Sciatic nerve (tissue), 2 donors: ENCODE measurements around the gene EFCAB8. TPM values are rescaled to one million over a fixed set of nuclear protein-coding genes. Genes with fewer than 3 reads are reported as not detected.

ENCODE experiments used
- ATAC-seq: fragments of 200-7000 bp; cut with Tn5 transposase; one replicate; pipeline ENCODE4 v1.9.1; 2020; ENCODE audit warnings: mild to moderate bottlenecking, moderate library complexity
- DNase-seq: peaks from one replicate; pipeline ENCODE4 v3.0.0-alpha.2; 2020; ENCODE audit warnings: low spot score
- intact Hi-C: fragments of 100-400 bp; cut with DNase I; formaldehyde crosslinking; loops from one replicate; pipeline ENCODE4 v1.14.2; 2022
- total RNA-seq: library from RNA; stranded (reverse); fragmentation: NEBNext Ultra II Directional; extraction: Animal tissue kit (Norgen Biotek cat#: 25700); gene quantifications from one replicate; pipeline ENCODE4 v1.2.1, GENCODE V29; 2021
- donor health status: DM: no; HTN: no; CAD: no.
- donor health status: DM: no; HTN: no; CAD: no.

Gene EFCAB8
- total RNA-seq, 1 donor from 2014 or later, result 1.1 TPM

- ATAC-seq, result no peak
- no peak for DNase-seq
- intact Hi-C loops, result no loop called here
Measured at GRCh38 chr20:32991383-32991782, 132.7 kb downstream of the EFCAB8 start.

DNA sequence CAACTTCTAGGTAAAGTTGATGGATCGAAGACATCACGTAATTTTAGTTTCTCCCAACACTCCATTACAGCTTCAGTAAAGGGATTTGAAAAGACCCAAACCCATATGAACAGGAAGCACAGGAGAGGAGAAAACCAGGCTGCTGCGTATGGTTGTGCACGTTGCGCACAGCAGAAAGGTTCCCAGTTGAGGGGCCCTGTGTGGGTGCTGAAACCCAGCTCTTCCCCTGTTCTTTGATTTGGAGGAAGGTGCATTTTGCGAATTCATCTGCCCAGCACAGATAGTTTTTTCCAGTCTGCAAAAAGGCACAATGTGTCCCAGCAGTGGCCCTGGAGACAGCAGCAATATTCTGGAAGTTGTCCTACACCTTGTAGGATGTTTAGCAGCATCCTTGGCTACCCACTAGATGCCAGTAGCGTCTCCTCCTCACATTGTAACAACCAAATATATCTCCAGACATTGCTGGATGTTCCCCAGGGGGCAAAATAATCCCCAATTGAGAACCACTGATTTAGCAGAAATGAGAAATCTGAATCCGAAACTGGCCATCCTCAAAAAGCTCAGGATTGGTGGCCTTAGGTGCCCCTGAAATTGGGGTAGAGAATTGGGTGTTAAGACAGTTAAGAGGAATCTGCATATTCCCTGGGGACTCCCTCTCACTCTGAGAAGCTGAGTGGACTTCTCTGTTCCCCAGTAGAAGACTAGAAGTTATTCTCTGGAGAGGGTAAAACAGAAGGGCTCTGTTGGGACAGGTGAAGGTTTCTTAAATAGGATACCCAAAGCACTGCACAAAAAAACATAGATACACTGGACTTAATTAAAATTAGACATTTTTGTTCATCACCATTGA lies 133.3 kb downstream of the EFCAB8 start:
- ATAC-seq (no peak), DNase-seq (no peak)

GRCh38 chr20:32993496-32994050 lies 134.8 kb downstream of the EFCAB8 start:
- ATAC-seq, result no peak
- DNase-seq, result no peak
- intact Hi-C loops, result no loop called here

More for the DNA sequence above, 133.3 kb downstream of the EFCAB8 start:
- intact Hi-C loops, result no loop called here

GRCh38 chr20:32995802-32996201 lies 137.1 kb downstream of the EFCAB8 start:
- DNase-seq (no peak), ATAC-seq (no peak)
- intact Hi-C loops, result no loop called here

- intact Hi-C loops, result no loop called here
- no peak for ATAC-seq
- DNase-seq, result no peak
Measured at GRCh38 chr20:32997431-32997830, 138.7 kb downstream of the EFCAB8 start.

GRCh38 chr20:32999603-33000250 lies 141.0 kb downstream of the EFCAB8 start:
- DNase-seq, result no peak
- intact Hi-C loops, result no loop called here
- ATAC-seq, result peak; percentile 20

DNA sequence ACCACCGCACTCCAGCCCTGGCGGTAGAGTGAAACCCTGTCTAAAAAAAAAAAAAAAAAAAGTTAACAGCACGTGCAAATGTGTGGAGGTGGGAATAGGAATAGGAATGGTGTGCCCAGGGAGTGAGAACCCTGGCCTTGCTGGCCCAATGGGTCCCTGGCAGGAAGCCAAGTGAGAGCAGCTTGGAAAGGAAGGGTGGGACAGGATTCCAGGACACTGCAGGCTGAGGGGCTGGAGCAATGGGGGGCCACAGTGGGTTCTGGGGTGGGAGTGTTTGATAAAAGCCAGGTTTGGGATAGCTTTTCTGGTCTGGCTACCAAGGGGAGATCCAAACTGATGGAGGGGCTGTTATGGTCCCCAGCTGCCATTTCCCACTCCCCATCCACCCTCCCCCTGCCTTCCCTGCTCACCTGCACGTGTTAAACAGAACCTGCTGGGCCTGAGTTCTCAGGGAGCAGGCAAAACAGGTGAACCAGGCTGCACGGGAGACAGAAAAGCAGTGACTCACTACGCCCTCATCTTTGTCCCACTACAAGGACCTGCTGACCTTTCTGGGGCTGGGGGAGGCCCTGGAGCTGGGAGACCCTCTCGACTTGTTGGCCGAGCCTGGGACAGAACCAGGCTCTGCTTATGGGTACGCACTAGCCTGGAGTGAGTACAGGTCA lies 142.2 kb downstream of the EFCAB8 start:
- intact Hi-C loops, result no loop called here
- DNase-seq (no peak), ATAC-seq (no peak)

DNA sequence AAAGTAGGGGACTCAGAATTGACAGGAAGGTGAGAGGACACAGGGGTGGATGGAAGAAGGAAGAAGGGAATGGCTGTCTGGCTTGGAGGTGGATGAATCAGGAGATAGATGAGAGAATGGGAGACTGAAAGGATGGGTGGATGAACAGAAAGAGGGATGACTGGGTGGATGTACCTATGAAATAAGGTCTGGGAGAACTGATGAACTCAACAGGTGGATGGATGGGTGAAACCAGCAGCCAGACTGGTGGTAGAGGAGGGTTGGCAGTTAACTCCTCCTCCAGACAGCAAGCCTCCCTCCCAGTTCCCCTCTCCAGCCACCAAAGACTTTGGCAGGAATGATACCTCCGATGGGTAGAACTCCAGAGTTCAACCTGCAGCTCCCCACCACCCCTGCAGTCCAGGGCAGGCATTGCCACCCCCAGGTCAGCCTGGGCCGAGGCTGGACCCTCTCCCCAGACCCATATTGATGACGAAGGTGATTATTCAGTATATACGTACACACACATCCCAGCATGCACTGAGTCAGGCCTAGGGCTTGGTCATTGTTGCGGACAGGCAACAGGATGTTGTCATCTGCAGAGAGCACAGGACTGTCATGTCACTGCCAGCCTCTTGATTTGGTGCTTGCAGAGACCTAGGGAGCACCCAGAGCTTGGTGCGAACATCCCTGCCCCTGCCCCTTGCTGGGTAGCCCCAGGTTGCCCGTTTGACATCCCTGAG lies 143.5 kb downstream of the EFCAB8 start:
- ATAC-seq, result no peak
- DNase-seq, result no peak
- intact Hi-C loops, result no loop called here

DNA sequence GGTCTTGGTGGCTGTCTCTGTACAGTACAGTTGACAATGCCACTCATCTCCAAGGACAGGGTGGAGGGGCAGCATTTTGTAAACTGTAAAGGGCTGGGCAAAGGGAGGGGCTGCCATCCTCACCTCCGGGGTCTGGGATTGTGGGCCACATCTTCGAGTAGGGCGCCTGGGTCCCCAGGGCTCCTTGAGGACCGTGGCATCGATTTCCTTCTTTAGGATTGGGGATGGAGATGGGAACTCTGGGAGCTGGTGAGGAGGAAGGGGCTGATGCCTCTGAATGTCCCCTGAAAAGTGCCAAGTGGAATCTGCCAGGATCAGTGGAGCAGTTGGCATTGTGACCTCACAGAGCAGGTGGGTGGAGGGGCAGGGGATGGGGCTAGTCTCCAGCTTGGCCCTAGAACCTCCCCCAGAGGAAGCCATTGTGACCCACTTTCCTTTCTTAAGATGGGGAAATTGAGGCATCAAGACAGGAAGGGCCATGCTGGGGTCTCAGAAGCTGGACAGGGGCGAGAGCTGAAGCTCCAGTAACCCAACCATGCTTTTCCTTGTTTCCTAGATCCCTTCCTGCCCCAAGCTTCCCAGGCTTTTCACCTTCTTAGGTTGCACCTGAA lies 145.5 kb downstream of the EFCAB8 start, which contains the start of gene SUN5:
SUN5 (minus strand) TSS at position 293 of the 611 bp plus-strand sequence; CDS start at position 200, 93 bp downstream.
- no peak for DNase-seq
- intact Hi-C loops, result no loop called here
- ATAC-seq, result no peak

DNA sequence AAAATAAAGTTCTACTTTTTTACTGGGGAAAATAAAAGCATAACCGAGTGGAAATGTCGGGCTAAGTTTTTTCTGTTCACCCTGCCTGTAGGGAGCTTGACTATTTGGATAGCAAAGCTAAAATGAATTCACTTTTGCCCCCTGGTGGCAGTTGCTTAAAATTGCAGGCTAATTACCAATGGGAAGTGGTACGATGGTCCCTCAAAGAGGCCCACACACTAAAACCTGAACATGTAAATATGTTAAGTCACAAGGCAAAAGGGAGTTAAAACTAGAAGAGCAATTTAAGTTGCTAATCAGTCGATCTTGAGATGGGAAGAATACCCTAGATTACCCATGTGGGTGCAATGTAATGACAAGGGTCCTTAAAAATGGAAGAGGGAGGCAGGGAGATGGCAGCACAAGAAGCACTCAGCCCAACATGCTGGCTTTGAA lies 146.4 kb downstream of the EFCAB8 start:
- intact Hi-C loops, result no loop called here
- no peak for DNase-seq
- ATAC-seq, result no peak

- DNase-seq (no peak), ATAC-seq (no peak)
- intact Hi-C loops, result no loop called here
Measured at GRCh38 chr20:33005908-33006775, 147.4 kb downstream of the EFCAB8 start.

- ATAC-seq (no peak), DNase-seq (no peak)
- intact Hi-C loops, result no loop called here
Measured at GRCh38 chr20:33006776-33007375, 148.2 kb downstream of the EFCAB8 start.

GRCh38 chr20:33007376-33008335 lies 148.9 kb downstream of the EFCAB8 start, which contains the start of gene BPIFB2:
Gene BPIFB2 (plus strand): TSS chr20:33007704. CDS start chr20:33008575, 871 bp downstream.
- ATAC-seq (no peak), DNase-seq (no peak)
- intact Hi-C loops, result no loop called here

DNA sequence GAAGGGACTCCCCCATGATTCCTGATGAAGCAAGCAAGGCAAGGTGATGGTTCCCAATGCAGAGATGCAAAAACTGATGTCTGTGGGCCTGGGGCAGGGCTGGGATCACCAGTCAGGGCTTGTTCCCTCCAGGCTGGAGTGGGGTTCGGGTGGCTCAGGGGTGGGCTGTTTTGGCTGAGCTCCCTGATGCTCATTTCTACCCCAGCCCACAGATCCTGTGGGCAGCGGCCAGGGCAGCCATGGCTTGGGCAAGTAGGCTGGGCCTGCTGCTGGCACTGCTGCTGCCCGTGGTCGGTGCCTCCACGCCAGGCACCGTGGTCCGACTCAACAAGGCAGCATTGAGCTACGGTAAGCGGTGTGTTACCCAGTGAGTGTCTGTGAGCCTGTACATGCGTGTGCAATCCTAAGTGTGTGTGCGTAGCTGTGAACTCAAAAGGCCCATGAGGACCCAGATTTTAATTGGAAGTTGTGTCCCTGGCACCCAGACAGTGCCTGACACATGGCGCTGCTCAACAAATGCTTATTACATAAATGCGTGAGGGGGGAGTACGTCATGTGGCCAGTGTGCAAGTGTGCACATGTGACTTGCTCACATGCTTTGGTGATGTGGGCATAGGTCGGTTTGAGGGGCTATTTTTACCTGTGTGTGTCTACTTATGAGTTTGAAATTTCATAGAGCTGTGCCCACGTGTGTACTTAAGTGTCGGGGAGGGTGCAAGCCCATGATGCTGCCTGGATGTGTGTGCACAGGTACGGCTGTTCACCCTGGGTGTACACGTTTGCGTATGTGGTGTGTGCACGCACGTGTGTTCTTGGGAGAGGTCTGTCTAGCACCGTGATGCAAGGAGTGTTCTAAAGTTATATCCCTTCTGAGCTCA lies 149.9 kb downstream of the EFCAB8 start:
- DNase-seq, result no peak
- ATAC-seq, result no peak
- intact Hi-C loops, result no loop called here
